GM12878 (cell line): ENCODE data around the gene CNN2. TPM values are rescaled to one million over a fixed set of nuclear protein-coding genes. Genes with fewer than 3 reads are reported as not detected.

Source experiments
- CTCF ChIP-seq, 3 experiments: IDR thresholded peaks in 2 of 3; conservative IDR thresholded peaks in 1 of 3; 2 replicates each; pipeline ENCODE4 v1.5.1; 2011; ENCODE audit warnings: low read depth in 3 of 3, low read length in 3 of 3, mild to moderate bottlenecking in 3 of 3, control low read depth in 2 of 3, moderate library complexity in 2 of 3, inconsistent platforms in 1 of 3, mixed read lengths in 1 of 3; ENCODE audit not compliant: control insufficient read depth in 2 of 3, insufficient read depth in 1 of 3; ENCODE audit errors: extremely low read depth in 1 of 3
- KAT2A ChIP-seq: conservative IDR thresholded peaks from 2 replicates; pipeline ENCODE4 v1.6.1; 2011; ENCODE audit warnings: low read depth, low read length; ENCODE audit not compliant: control insufficient read depth
- KDM1A ChIP-seq: fragments of 200-600 bp; sonication (generic); IDR thresholded peaks from 2 replicates; pipeline ENCODE4 v1.6.1; 2016; ENCODE audit warnings: borderline replicate concordance
- MEF2A ChIP-seq: IDR thresholded peaks from 2 replicates; pipeline ENCODE4 v1.6.1; 2011; ENCODE audit warnings: low read depth, mild to moderate bottlenecking, low read length, moderate library complexity; ENCODE audit not compliant: insufficient read depth
- NFYB ChIP-seq: IDR thresholded peaks from 2 replicates; pipeline ENCODE4 v1.6.1; 2011; ENCODE audit warnings: low read depth, mild to moderate bottlenecking, low read length, improper control_type of control experiment, moderate library complexity; ENCODE audit not compliant: insufficient read depth
- NKRF ChIP-seq: fragments of 450-650 bp; conservative IDR thresholded peaks from 2 replicates; pipeline ENCODE4 v1.6.1; 2017; ENCODE audit warnings: mild to moderate bottlenecking, moderate library complexity
- NR2C1 ChIP-seq: fragments of 450-650 bp; IDR thresholded peaks from 2 replicates; pipeline ENCODE4 v1.6.1; 2017; ENCODE audit warnings: antibody characterized with exemption, mild to moderate bottlenecking, moderate library complexity
- PAX8 ChIP-seq: fragments of 450-650 bp; IDR thresholded peaks from 2 replicates; pipeline ENCODE4 v1.6.1; 2017; ENCODE audit warnings: mild to moderate bottlenecking, moderate library complexity
- RBBP5 ChIP-seq: fragments of 200-600 bp; sonication (generic); conservative IDR thresholded peaks from 2 replicates; pipeline ENCODE4 v1.6.1; 2016
- RFX5 ChIP-seq: IDR thresholded peaks from 2 replicates; pipeline ENCODE4 v1.6.1; 2011; ENCODE audit warnings: low read depth, low read length, improper control_type of control experiment
- SRF ChIP-seq, 2 experiments: IDR thresholded peaks; 2 replicates each; pipeline ENCODE4 v1.6.1; 2011; ENCODE audit warnings: low read depth in 2 of 2, low read length in 2 of 2, mild to moderate bottlenecking in 1 of 2, moderate library complexity in 1 of 2
- ZNF207 ChIP-seq: fragments of 450-650 bp; IDR thresholded peaks from 2 replicates; pipeline ENCODE4 v1.6.1; 2014; ENCODE audit warnings: antibody characterized with exemption, mild to moderate bottlenecking, borderline replicate concordance
- polyA plus RNA-seq, 11 experiments: library from polyadenylated mRNA; depleted of rRNA in 4 of 11; unstranded in 6 of 11; stranded (reverse) in 5 of 11; fragments of >200 nt; fragmentation: Nextera tagmentation in 4 of 11; fragmentation: Illumina TruSeq in 1 of 11; extraction: Ambion mirVana in 4 of 11; extraction: Trizol in 1 of 11; gene quantifications; 1 replicate in 1 of 11; 2 replicates in 10 of 11; pipeline versions ENCODE4 v1.2.1 to v1.2.3, GENCODE V29; 2011 to 2016; ENCODE audit warnings: inconsistent platforms in 2 of 11, missing spikeins in 2 of 11, low read depth in 1 of 11
- total RNA-seq, 4 experiments: library from RNA; depleted of rRNA in 3 of 4; stranded (reverse); fragments of >200 nt in 3 of 4; fragmentation: Illumina TruSeq in 1 of 4; extraction: Trizol in 1 of 4; gene quantifications; 2 replicates each; pipeline versions ENCODE4 v1.2.1 to v1.2.3, GENCODE V29; 2013 to 2021
- TF ChIP-seq, protein P1 (sequence below): fragments of 150-350 bp; IDR thresholded peaks from 2 replicates; pipeline ENCODE4 v1.6.1; 2016; ENCODE audit warnings: low read depth, low read length
- TF ChIP-seq, protein P2 (sequence below): fragments of 450-650 bp; IDR thresholded peaks from 2 replicates; pipeline ENCODE4 v1.6.1; 2017; ENCODE audit warnings: mild to moderate bottlenecking, low read depth, inconsistent platforms; ENCODE audit not compliant: poor library complexity, severe bottlenecking
- TF ChIP-seq, protein P3 (sequence below): fragments of 450-650 bp; IDR thresholded peaks from 2 replicates; pipeline ENCODE4 v1.6.1; 2018; ENCODE audit warnings: borderline replicate concordance, mild to moderate bottlenecking; ENCODE audit not compliant: partially characterized antibody

Gene CNN2
- total and polyA plus RNA-seq, 10 of the 15 experiments (the other 5 are each of a cell fraction or from before 2014, with no cell fraction given) = 34.7 to 311 (median 172) TPM

GRCh38 chr19:1067341-1067957, 41.0 kb downstream of the CNN2 start (continued):
- TF ChIP-seq, protein P1, sequence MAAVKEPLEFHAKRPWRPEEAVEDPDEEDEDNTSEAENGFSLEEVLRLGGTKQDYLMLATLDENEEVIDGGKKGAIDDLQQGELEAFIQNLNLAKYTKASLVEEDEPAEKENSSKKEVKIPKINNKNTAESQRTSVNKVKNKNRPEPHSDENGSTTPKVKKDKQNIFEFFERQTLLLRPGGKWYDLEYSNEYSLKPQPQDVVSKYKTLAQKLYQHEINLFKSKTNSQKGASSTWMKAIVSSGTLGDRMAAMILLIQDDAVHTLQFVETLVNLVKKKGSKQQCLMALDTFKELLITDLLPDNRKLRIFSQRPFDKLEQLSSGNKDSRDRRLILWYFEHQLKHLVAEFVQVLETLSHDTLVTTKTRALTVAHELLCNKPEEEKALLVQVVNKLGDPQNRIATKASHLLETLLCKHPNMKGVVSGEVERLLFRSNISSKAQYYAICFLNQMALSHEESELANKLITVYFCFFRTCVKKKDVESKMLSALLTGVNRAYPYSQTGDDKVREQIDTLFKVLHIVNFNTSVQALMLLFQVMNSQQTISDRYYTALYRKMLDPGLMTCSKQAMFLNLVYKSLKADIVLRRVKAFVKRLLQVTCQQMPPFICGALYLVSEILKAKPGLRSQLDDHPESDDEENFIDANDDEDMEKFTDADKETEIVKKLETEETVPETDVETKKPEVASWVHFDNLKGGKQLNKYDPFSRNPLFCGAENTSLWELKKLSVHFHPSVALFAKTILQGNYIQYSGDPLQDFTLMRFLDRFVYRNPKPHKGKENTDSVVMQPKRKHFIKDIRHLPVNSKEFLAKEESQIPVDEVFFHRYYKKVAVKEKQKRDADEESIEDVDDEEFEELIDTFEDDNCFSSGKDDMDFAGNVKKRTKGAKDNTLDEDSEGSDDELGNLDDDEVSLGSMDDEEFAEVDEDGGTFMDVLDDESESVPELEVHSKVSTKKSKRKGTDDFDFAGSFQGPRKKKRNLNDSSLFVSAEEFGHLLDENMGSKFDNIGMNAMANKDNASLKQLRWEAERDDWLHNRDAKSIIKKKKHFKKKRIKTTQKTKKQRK = no peak
- TF ChIP-seq ZNF207 = no peak
- no peak for TF ChIP-seq KDM1A
- TF ChIP-seq PAX8 = no peak
- TF ChIP-seq, protein P2, sequence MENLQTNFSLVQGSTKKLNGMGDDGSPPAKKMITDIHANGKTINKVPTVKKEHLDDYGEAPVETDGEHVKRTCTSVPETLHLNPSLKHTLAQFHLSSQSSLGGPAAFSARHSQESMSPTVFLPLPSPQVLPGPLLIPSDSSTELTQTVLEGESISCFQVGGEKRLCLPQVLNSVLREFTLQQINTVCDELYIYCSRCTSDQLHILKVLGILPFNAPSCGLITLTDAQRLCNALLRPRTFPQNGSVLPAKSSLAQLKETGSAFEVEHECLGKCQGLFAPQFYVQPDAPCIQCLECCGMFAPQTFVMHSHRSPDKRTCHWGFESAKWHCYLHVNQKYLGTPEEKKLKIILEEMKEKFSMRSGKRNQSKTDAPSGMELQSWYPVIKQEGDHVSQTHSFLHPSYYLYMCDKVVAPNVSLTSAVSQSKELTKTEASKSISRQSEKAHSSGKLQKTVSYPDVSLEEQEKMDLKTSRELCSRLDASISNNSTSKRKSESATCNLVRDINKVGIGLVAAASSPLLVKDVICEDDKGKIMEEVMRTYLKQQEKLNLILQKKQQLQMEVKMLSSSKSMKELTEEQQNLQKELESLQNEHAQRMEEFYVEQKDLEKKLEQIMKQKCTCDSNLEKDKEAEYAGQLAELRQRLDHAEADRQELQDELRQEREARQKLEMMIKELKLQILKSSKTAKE = no peak
- no peak for TF ChIP-seq NFYB
- TF ChIP-seq RFX5 = no peak
- TF ChIP-seq NKRF = peak; percentile 39
- no peak for TF ChIP-seq RBBP5
- TF ChIP-seq CTCF (IDR thresholded peaks at IDR 0.05 in 2 of 3, conservative IDR thresholded peaks at IDR 0.05 in 1 of 3; ENCODE audit: control insufficient read depth in 2 of 3, extremely low read depth in 1 of 3, insufficient read depth in 1 of 3, low read depth in 3 of 3, low read length in 3 of 3) = no peak
- TF ChIP-seq KAT2A = no peak
- TF ChIP-seq SRF (IDR thresholded peaks at IDR 0.05; ENCODE audit: low read depth in 2 of 2, low read length in 2 of 2) = no peak
- TF ChIP-seq, protein P3, sequence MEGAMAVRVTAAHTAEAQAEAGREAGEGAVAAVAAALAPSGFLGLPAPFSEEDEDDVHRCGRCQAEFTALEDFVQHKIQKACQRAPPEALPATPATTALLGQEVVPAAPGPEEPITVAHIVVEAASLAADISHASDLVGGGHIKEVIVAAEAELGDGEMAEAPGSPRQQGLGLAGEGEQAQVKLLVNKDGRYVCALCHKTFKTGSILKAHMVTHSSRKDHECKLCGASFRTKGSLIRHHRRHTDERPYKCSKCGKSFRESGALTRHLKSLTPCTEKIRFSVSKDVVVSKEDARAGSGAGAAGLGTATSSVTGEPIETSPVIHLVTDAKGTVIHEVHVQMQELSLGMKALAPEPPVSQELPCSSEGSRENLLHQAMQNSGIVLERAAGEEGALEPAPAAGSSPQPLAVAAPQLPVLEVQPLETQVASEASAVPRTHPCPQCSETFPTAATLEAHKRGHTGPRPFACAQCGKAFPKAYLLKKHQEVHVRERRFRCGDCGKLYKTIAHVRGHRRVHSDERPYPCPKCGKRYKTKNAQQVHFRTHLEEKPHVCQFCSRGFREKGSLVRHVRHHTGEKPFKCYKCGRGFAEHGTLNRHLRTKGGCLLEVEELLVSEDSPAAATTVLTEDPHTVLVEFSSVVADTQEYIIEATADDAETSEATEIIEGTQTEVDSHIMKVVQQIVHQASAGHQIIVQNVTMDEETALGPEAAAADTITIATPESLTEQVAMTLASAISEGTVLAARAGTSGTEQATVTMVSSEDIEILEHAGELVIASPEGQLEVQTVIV = no peak
- TF ChIP-seq MEF2A = no peak
- no peak for TF ChIP-seq NR2C1
